GM21381 (cell line): ENCODE results near the gene KAZN.

Experiments used
- ATAC-seq: cut with Tn5 transposase; IDR thresholded peaks from one replicate; pipeline ENCODE4 v1.9.1; 2021; ENCODE audit warnings: mild to moderate bottlenecking, moderate library complexity; ENCODE audit not compliant: unreplicated experiment

Gene KAZN

DNA sequence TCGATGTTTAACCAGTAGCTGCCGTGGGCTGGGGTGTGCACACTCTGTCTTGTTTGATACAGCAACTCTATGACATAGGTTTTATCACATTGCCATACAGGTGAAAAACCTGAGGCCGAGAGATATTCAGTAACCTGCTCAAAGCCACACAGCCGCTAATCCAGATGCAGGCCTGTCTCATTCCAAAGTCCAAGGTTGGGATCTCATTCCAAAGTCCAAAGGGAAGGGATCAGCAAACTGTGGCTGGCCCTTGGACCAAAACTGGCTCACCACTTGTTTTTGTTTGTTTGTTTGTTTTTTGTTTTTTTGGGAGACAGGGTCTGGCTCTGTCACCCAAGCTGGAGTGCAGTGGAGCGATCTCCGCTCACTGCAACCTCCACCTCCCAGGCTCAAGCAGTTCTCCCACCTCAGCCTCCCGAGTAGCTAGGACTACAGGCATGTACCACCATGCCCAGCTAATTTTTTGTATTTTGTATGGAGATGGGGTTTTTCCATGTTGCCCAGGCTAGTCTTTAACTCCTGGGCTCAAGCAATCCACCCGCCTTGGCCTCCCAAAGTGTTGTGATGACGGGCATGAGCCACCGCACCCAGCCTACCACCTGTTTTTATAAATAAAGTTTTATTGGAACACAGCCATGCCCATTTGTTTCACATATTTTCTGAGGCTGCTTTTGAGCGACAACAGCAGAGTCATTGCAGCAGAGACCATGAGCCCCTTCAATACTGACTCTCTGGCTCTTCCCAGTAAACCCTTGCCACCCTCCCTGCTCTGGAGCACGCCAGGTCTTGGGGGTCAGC, 391.6 kb downstream of the KAZN start:
- no peak for ATAC-seq

DNA sequence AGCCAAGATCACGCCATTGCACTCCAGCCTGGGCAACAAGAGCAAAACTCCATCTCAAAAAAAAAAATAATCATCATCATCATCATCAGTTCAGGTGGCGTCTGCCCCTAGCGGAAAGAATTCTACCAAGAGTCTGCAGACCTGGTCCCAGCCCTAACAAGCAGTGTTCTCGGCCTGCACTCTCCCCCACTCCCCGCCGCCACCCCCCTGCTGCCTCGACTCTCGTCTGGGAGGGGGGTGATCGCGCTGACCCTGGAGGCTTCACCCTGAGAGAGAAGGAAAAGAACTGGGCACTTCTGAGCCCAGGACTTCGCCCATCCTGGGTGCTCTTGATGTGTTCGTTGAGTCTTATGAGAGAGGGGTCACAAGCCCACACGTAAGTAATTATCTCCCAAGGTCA, 394.9 kb downstream of the KAZN start:
- no peak for ATAC-seq

DNA sequence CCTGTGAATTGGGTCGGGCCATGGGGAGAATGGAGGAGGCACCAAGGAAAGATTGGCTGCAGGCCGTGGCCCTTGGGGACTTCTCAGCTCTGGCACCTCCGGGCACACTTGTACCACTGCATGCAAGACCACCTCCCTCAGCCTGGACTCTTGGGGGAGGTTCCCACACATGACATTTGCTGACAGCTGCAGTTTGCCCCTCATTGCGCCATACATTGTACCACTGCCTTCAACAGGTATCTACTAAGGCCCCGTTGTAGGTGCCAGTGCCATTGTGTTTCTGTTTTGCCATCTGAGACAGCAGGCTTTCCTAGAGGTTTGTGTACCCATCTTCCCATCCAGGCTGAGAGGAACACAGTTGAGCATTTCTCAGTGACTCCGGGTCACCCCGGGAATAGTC, 395.7 kb downstream of the KAZN start:
- ATAC-seq = no peak

DNA sequence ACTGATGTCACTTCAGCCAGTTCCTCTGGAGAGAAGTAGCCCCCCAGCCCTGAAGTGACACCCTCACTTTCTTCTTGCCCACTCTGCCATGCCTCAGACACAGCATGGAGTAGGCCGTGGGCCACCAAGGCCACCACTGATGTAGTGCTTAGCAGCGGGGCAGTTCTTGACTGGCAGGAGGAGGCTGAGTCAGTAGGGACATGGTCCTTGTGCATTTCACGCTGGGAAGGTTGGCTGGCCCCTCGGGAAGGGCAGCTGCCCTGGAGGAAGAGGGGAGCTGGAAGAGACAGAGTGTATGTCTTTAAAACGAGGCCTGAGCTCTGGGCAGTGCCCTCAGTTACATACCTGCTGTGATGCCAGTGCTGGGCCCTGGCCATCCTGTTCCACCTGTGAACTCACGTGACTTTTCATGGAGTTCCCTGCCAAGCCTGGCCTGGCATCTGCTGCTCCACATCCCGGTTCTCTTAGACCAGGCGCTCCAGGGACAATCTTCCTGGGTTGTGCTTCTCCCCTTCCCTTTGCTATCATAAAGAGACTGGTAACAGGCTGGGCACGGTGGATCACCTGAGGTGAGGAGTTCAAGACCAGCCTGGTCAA, 396.5 kb downstream of the KAZN start:
- no peak for ATAC-seq

DNA sequence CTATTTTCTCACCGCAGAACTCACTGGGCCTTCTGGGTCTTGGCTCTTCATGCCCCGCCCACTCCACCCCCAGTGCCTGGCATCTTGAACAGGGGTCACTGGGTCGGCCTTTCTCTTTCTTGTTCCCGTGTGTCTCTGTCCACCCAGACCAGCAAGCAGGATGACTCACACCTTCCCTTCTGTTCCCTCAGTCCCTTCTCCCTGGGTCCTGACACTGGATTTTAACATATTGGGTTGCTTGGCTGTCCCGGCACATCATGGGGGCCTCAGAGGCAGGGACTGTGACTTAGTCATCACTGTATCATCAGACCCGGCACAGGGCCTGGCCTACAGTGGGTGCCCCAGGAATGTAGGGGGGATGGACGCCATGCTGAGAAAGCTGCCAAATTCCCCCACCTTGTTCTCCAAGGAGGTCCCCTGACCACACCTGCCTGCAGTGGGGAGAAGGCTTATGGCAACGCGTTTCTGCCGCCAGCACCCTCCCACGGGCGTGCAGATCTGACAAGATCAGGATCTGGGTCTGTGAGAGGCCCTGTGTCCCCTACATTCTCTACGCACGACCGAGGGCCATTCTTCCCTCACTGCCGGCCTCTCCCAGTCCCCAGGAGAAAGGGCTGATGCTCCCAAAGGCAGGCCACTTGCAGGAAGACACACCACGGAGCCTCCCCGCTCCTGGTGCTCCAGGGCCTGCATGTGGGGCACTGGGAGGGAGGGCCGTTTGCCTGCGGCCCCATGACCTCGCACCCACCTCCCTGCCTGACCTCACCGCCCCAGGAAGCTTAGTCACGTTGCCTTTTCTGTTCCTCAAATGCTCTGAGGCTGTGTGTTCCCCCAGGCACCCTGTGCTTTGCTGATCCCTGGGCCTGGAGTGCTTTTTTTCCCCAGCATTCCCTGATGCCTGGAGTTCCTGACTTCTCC, 397.9 kb downstream of the KAZN start:
- ATAC-seq = no peak

DNA sequence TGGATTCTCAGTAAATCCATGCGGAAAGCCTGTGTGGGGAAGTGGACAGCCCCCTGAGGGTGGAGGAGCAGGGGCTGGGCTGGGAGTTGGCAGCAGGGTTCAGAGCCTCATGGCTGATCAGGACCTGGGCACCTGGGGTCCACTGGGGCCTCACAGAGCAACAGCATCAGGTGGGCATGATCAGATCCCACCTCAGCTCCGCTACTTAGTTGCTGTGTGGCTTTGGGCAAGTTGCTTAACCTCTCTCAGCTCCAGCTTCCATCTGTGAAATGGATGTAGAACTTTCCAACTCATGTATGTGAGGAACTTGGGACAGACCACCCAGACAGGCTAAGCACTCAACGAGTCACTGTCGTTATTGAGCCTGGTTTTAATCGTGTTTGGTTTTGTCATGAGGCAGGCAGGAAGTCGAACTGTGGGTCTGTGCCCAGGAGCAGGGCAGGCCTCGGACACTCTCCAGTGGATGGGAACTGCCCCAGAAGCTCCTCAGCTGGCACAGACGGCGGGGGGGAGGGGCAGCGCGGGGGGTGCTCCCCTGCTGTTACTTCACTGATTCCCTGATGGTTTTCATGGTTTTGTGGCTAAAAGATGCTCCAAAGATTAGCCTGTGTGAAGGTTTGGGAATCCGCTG, 399.3 kb downstream of the KAZN start:
- no peak for ATAC-seq

DNA sequence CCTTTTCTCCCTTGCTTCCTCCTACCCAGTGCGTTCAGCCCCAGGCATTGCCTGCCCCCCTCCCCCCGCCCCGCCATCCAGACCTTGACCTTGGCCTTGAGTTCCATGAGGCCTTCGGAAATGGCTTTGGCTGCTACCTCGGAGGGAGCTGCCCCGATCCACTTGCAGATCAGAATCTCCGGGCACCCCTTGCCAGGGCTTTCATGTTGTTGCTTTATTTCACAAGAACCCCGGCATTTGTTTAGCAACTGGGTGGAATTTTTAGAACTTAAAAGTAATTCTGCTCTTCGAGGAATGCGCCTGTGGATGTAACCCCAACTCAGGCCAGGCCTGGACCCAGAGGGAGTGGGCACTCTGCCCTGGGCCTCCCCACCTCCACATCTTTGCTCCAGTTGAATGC, 401.0 kb downstream of the KAZN start:
- no peak for ATAC-seq

DNA sequence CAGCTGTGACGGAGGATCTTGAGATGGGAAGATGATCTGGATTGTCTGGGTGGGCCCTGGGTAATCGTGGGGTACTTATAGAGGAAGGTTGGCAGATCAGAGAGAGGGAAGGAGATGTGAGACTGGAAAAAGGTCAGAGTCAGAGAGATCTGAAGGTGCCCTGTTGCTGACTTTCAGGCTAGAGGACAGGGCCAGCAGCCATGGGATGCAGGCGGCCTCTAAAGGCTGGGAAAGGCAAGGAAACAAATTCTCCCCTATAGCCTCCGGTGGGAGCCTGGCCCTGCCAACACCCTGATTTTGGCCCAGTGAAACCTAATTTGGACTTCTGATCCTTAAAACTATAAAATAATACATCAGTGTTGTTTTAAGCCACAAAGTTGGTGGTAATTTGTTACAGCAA, 401.5 kb downstream of the KAZN start:
- no peak for ATAC-seq

DNA sequence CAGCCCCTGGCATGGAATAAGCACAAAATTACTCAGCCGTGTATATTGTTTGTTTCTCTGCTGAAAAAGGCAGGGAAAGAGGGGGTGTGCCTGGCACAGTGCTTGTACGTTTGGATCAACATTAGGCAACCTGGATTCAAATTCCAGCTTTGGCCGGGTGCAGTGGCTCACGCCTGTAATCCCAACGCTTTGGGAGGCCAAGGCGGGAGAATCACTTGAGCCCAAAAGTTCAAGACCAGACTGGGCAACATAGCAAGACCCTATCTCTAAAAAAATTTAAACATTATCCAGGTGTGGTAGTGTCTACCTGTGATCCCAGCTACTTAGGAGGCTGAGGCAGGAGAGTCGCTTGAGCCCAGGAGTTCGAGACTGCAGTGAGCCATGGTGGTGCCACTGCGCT, 402.2 kb downstream of the KAZN start:
- no peak for ATAC-seq

DNA sequence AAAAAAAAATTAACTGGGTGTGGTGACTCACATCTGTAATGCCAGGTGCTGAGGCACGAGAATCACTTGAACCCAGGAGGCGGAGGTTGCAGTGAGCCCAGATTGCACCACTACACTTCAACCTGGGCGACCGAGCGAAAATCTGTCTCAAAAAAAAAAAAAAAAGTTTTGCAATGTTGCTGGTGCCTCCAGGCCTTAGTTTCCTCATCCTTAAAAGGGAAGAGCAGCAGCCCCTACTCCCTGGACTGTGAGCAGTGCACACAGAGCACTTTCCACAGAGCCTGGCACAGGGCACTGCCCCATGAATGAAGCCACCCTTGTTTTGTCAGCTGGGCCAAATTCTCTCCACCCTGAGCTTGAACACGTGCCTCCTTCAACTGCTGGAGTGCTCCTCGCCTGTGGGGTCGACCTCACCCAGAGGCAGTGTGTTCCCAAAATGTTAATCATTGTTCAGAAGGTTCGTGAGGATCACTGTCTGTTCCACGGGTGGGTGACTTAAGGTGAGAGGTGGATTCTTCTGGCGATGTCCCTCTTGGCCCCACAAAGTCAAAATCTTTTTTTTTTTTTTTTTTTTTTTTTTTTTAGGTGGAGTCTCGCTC, 402.9 kb downstream of the KAZN start:
- ATAC-seq = no peak

DNA sequence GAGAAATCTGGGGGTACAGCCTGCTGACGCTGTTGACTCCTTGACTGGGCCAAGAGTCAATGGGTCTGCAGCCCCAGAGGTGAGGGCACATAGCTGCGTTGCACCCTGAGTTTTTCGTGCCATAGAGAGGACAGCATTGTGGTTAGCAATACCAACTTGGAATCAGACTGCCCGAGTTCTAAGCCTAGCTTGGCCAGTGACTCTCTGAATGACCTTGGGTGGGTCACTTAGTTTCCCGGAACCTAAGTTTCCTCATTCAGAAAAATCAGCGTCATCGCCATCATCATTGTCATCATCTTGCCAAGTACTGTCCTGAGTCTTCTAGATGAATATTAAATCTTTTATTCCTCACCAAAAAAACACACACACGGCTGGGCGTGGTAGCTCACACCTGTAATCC, 403.8 kb downstream of the KAZN start:
- ATAC-seq = no peak

DNA sequence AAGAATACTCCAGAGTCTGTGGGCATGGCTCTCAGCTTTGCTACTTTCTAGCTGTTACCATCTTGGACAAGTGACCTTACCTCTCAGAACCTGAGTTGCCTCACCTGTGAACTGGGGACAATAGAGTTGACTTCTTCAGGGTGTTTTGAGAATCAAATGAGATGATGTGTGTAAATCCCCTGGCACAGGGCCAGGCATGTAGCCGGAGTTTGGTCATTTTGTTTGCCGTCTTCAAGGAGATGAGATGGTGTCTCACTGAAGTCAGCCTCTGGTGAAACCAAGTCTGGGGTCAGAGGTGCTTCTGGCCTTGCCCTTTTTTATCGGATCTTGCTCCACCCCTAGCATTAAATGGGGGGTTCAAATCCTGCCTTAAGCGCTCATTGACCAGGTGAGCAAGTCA, 405.9 kb downstream of the KAZN start:
- ATAC-seq = no peak

DNA sequence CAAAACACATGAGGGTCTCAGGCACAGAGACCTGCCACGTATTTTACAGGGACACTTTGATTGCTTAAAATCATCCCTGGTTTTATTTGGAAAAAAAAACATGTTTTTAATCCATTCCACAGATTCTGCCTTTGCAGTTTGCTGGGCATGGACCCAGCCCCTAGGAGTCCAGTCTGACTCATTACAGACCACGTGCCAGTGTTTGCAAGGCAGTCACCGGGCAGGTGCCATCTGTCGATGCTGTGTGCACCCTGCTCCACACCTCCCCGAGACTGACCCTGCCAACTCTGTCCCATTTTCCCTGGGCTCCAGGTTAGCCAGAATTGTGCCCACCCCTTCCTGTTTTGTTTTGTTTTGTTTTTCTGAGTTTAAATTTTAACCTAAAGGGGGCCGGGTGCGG, 406.6 kb downstream of the KAZN start:
- ATAC-seq = no peak

DNA sequence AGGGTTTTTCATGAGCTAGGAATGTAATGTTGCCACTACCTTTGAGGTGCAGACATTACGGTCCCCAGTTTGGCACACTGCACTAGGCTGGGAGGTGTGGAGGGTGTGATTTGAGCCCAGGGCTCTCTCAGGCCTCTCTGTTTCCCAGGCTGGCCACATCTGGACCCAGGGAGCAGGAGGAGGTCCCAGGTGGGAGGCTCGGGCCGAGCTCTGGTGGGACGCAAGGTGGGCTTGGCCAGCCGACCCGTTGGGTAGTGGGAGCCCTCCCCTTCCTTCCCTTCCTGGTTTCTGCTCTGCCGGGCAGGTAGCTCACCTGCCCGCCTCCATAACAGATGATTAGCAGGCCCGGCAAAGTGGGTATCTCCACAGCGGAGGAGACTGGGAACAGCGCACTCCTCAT, 408.9 kb downstream of the KAZN start:
- ATAC-seq = no peak

DNA sequence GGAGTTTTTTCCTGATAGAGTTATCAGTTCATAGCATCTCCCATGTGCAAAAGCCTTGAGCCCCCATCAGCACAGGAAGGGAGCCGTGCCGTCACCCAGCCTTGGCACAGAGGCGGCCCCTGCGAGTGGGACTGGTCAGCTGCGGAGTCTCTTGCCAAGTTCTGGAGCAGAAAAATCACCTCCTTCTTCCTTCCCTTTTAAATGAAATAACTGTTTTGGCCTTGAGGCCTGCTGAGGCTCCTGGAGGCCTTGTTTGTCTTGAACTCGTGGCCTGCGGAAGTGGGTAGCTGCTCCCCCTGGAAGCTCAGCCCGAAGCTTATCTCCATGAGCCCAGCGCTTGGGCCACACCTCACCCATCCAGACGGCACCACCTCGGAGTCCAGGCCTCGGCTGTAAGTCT, 409.4 kb downstream of the KAZN start:
- no peak for ATAC-seq

DNA sequence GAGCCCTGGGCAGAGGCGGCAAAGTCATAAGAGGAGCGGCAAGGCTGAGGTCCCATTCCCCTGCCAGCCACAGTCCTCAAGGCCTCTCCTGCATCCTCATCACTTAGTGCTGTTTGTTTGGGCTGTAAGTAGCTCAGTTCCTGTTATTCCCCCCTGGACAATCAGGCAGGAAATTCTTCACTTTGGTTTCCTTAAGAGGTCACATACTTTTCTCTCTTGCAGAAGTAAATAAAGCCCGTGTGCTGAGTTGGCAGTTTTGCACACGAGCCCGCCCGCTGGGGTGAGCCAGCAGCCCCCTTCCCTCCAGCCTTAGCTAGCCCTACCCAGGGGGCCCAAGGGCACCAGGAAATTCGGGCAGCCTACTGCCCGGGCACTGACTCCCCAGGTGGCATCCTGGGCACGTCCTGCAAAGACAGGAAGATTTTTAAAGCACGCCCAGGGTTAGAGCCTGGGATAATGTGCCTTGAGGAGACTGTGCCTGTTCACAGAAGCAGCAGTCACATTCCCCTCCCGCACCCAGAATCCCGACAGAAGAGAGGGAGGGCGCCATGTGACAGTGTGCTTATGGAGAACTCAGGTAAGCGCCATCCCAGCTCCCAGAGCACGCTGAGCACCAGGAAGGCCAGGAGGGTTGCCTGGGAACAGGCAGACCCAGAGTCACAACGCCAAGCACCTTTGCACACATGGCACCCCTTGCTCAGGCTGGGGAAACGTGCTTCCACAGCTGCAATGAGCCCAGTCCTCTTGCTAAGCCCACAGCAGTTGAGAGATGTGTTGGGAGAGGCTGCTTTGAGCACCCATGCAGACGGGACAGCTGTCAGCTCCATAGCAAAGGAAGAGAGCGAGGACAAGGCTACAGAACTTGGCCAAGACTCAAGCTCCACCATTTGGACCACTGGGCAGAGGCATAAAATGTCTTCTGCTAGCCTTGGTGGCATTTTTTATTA, 410.6 kb downstream of the KAZN start:
- ATAC-seq = no peak

DNA sequence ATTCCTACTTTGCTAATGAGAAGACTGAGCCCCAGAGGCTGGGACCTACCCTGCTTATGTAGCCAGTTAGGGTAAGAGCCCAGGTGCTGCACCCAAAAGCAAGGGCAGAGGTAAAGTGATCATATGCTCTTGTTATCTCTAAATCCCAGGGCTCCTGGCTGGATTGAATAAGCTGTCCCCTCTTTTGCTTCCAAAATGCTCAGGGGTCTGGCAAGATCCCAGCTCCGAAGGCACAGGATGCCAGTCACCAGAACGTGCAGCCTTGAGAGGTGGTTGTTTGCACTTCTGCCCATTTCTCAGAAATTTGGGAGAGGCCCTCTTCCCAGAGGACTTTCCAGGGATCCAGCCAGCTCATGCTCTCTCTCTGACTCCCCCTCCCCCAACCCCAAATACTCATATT, 412.7 kb downstream of the KAZN start:
- ATAC-seq = no peak

DNA sequence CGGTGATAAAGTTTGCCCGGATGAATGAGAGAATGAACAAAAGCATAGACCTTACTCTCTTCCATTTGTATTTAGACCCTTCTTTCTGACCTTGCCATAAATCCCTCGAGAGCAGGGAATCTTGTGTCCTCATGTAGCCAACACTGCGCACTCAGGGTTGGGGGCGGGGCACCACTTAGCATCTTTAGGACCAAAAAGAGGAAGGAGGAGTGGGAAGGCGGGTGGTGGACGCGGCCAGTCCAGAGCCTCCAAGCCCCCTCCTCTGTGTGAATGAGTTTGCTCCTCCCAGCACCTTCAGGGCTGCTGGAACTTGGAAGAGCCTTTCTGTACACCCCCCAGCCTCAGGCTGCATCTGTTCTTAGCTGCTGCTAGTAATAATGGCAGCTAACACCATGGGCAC, 413.2 kb downstream of the KAZN start:
- ATAC-seq = no peak

DNA sequence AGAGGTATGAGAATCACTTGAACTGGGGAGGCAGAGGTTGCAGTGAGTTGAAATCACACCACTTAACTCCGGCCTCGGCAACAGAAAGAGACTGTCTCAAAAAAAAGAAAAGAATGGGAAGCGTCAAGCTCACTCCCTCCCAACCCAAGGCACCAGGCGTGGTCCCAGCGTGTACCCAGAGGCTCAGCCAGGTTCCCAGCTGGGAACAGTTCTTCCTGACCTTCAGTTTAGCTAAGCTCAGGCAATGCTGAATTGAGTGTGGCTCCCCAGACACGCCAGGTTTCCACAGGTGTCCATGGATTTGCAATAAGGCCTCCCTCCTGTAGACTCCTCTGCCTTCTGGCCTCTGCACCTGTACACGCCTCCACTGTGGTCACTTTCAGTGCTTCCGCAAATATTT, 414.3 kb downstream of the KAZN start:
- no peak for ATAC-seq

DNA sequence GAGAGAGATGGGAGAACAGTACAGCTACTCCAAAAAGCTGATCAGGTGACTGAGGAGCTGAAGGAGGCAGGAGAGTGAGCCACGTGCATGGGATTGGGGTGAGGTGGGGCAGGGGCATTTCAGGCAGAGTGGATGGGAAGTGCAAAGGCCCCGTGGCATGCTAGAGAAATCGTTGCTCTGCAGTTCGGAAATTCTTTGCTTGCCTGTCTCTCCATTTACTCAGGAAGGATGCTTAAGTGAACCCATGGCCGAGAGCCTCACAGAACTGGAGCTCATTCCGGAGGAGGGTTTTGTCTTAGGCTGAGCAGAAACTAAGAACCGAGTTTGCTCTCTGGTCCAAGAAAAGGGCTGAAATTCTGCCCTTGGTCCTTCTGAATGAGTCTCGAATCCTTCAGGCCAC, 415.3 kb downstream of the KAZN start:
- no peak for ATAC-seq
